Measurements from ENCODE around the gene GMPR.

The GMPR gene

DNA sequence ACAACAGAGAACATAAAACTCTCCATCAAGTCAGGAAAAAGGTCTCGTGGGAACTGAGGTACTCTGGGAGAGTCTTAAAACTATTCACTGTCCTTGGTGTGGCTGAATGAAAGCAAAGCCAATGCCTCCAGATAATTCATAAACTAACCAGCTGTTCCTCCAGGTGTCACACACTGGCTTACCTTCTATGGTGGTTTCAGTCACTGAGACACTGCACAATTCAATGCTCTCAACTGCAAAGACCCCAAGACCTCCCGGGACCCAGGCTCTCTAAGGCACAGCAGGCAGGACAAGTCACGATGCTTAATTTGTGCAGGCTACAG lies 100.8 kb downstream of the GMPR start:
- Histone ChIP-seq H3K4me1 (ENCODE audit: insufficient read depth, low read length) (peaks cover 7% of the 10 kb centered on the region), H3K4me3 (ENCODE audit: low read length) (no peak overlapping the region), H3K27me3 (ENCODE audit: insufficient read depth, low read length) (no peaks in the 10 kb centered on the region), H2AFZ (ENCODE audit: low read depth, low read length) (no peak overlapping the region), H3K36me3 (ENCODE audit: insufficient read depth, low read length) (no peaks in the 10 kb centered on the region), H3K9me3 (ENCODE audit: low read length) (no peaks in the 10 kb centered on the region)

DNA sequence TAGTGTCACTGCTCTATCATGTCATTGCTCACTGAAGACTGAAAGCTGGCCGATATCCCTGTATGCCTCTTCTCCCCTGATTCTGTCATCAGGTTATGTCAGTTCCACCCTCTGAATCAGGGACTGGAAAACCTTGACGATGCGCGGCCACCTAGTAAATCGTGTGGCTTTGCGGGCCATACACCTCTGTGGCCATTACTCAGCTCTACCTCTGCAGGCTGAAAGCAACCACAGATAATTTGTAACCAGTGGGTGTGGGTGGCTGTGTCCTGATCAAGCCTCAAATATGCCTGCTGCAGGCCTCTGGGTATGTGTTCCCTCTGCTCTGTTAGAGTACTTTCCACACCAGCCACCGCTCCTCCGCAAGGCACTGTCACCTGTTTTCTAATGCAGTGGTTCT lies 105.2 kb downstream of the GMPR start:
- Histone ChIP-seq H3K9me3 (ENCODE audit: low read length) (no peaks in the 10 kb centered on the region), H2AFZ (ENCODE audit: low read depth, low read length) (no peak overlapping the region), H3K4me1 (ENCODE audit: insufficient read depth, low read length) (peaks cover 22% of the 10 kb centered on the region), H3K36me3 (ENCODE audit: insufficient read depth, low read length) (no peaks in the 10 kb centered on the region), H3K4me3 (ENCODE audit: low read length) (no peak overlapping the region), H3K27me3 (ENCODE audit: insufficient read depth, low read length) (no peaks in the 10 kb centered on the region)

GRCh38 chr6:16344756-16345155 lies 106.4 kb downstream of the GMPR start:
- Histone ChIP-seq H3K4me1 (ENCODE audit: insufficient read depth, low read length) (peaks cover 15% of the 10 kb centered on the region), H3K36me3 (ENCODE audit: insufficient read depth, low read length) (no peaks in the 10 kb centered on the region), H3K27me3 (ENCODE audit: insufficient read depth, low read length) (no peaks in the 10 kb centered on the region), H2AFZ (ENCODE audit: low read depth, low read length) (no peak overlapping the region), H3K4me3 (ENCODE audit: low read length) (no peak overlapping the region), H3K9me3 (ENCODE audit: low read length) (no peaks in the 10 kb centered on the region)

Measured in neuron (in vitro differentiated cells).